ENCODE measurements around the gene HPCAL4. TPM values are rescaled to one million over a fixed set of nuclear protein-coding genes. Genes with fewer than 3 reads are reported as not detected.

Gene HPCAL4
- total RNA-seq, 1 donor from 2014 or later, result not detected

Other genes with a start within 250 kb of the HPCAL4 start
- gene BMP8A, start 199.8 kb downstream of the HPCAL4 start, total RNA-seq, result 0.13 TPM in 2 replicates
- gene PABPC4, start 114.6 kb downstream of the HPCAL4 start, total RNA-seq, result 138 and 172 TPM in 2 replicates
- 0.13 TPM in 1 of 2 replicates, not detected in the other for gene HEYL, start 51.8 kb downstream of the HPCAL4 start, total RNA-seq
- gene NT5C1A, start 19.3 kb downstream of the HPCAL4 start, total RNA-seq, result not detected in 2 replicates
- 37.7 and 44.0 TPM in 2 replicates for gene PPIE, start 47.4 kb upstream of the HPCAL4 start, total RNA-seq
- gene OXCT2, start 79.9 kb upstream of the HPCAL4 start, total RNA-seq, result 3.6 and 5.9 TPM in 2 replicates
- gene BMP8B, start 97.4 kb upstream of the HPCAL4 start, total RNA-seq, result 0.13 and 0.39 TPM in 2 replicates
- gene TRIT1, start 192.1 kb upstream of the HPCAL4 start, total RNA-seq, result 11.5 and 15.7 TPM in 2 replicates
- 0.38 and 0.39 TPM in 2 replicates for gene MYCL, start 210.5 kb upstream of the HPCAL4 start, total RNA-seq

Measured in dermis microvascular lymphatic vessel endothelial cell (primary cell).